SK-N-MC (cell line): ENCODE results near the gene PPP3R2.

Experiments used
- EZH2 ChIP-seq: fragments of 200-600 bp; sonication (generic); IDR thresholded peaks from one replicate; pipeline ENCODE4 v1.6.1; 2017; ENCODE audit warnings: antibody characterized with exemption
- POLR2AphosphoS5 ChIP-seq: IDR thresholded peaks from 2 replicates; pipeline ENCODE4 v1.6.1; 2012; ENCODE audit warnings: mild to moderate bottlenecking, low read depth, low read length, borderline replicate concordance

DNA sequence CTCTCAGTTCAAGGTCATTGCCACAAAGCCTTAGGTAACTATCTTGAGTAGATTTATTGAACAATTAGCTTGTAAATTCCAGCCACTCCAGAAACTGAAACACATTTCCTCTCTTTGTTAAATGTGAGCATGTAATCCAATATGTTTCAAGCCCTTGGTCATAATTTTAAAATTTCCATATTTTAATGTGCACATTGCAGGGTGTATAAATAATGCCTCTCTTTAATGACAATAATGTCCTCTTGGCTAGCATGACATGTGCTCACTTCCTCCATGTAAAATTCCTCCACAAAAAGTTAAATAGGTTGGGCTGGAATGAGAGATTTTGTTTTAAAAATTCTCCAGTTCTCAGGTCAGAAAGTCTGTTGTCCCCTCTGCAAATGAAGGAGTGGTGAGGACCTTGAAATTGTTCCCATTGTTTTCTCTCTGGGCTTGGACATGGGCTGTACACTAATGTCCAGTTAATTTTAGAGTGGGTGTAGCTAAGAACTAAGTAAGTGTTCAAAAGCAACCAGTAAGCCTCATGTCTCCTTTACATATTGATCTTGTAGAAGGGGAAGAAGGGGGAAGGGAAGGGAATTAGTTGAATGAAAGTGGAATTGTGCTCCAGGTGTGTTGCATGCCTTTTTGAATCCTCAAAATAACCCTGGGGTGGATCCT is 2.9 kb downstream of the PPP3R2 start:
- no peak for TF ChIP-seq EZH2
- TF ChIP-seq POLR2AphosphoS5: no peak
